ENCODE results near the gene GPR84. TPM values are rescaled to one million over a fixed set of nuclear protein-coding genes. Genes with fewer than 3 reads are reported as not detected.

The GPR84 gene
- total RNA-seq, 1 experiment from 2014 or later, result not detected

GRCh38 chr12:54394986-54395385, 30.7 kb upstream of the GPR84 start:
- H3K4me1 ChIP-seq (replicated peaks; ENCODE audit: insufficient read depth), result no peaks in the 10 kb centered on the region
- no peaks in the 10 kb centered on the region; the same call in 1 of the 2 replicates for H4K20me1 ChIP-seq (ENCODE audit: insufficient read depth)
- H3F3A ChIP-seq (ENCODE audit: insufficient read depth, low read depth), result peaks cover 6% of the 10 kb centered on the region
- intact Hi-C loops (cut with micrococcal nuclease; ENCODE audit: unreplicated experiment), result no loop called here
- no peak overlapping the region for H3K27ac ChIP-seq
- no peak overlapping the region for H3K4me2 ChIP-seq
- CTCF ChIA-PET, result interaction anchor here (0.5 kb wide), 1 partner anchor 175 kb away, joined by 9 read pairs; no protein-coding TSS in a partner anchor
- no peaks in the 10 kb centered on the region for H3K27me3 ChIP-seq (ENCODE audit: insufficient read depth, low read depth)
- H3K9me3 ChIP-seq (ENCODE audit: insufficient read depth, low read depth), result no peaks in the 10 kb centered on the region
- TF ChIP-seq CTCF (conservative IDR thresholded peaks at IDR 0.05) (no peak), EZH2 (IDR thresholded peaks at IDR 0.05; ENCODE audit: low read depth) (no peak)
- H2AFZ ChIP-seq, result no peak overlapping the region
- no peaks in the 10 kb centered on the region for H3K9me2 ChIP-seq (ENCODE audit: insufficient read depth)
- no peaks in the 10 kb centered on the region for H3K79me2 ChIP-seq (ENCODE audit: low read depth)
- POLR2A ChIA-PET (ENCODE audit: unreplicated experiment), result no interaction called here
- no TSS peak for BruUV-seq (replicated peaks)
- DNase-seq, result no peak
- no peak overlapping the region for H3K4me3 ChIP-seq
- H3K36me3 ChIP-seq (ENCODE audit: low read depth), result no peaks in the 10 kb centered on the region

- DNase-seq, result peak in 1 of 2 experiments; percentile 43
Measured at GRCh38 chr12:54394281-54394719, 30.0 kb upstream of the GPR84 start.

GRCh38 chr12:54393743-54394142, 29.5 kb upstream of the GPR84 start:
- no peak for DNase-seq
- H3K27me3 ChIP-seq (ENCODE audit: insufficient read depth, low read depth), result no peaks in the 10 kb centered on the region
- intact Hi-C loops (cut with micrococcal nuclease; ENCODE audit: unreplicated experiment), result no loop called here
- TF ChIP-seq EZH2 (IDR thresholded peaks at IDR 0.05; ENCODE audit: low read depth), result no peak
- TF ChIP-seq CTCF (conservative IDR thresholded peaks at IDR 0.05), result no peak
- H3K9me3 ChIP-seq (ENCODE audit: insufficient read depth, low read depth), result no peaks in the 10 kb centered on the region
- H3K4me2 ChIP-seq, result no peak overlapping the region
- H2AFZ ChIP-seq, result no peak overlapping the region
- H3F3A ChIP-seq (ENCODE audit: insufficient read depth, low read depth), result peaks cover 2% of the 10 kb centered on the region; the same call in 1 of the 2 replicates
- POLR2A ChIA-PET (ENCODE audit: unreplicated experiment), result no interaction called here
- no peaks in the 10 kb centered on the region; the same call in 1 of the 2 replicates for H4K20me1 ChIP-seq (ENCODE audit: insufficient read depth)
- no peaks in the 10 kb centered on the region for H3K79me2 ChIP-seq (ENCODE audit: low read depth)
- H3K36me3 ChIP-seq (ENCODE audit: low read depth), result no peaks in the 10 kb centered on the region
- H3K4me1 ChIP-seq (replicated peaks; ENCODE audit: insufficient read depth), result peaks cover 4% of the 10 kb centered on the region
- no peaks in the 10 kb centered on the region for H3K9me2 ChIP-seq (ENCODE audit: insufficient read depth)
- no peak overlapping the region for H3K27ac ChIP-seq
- CTCF ChIA-PET, result interaction anchor here (0.6 to 1.3 kb wide), 6 partner anchors 9 to 169 kb away, joined by 3 to 18 read pairs (median 4); partner anchors contain the start of gene ZNF385A
- H3K4me3 ChIP-seq, result no peak overlapping the region
- no TSS peak for BruUV-seq (replicated peaks)

More at GRCh38 chr12:54394281-54394719, 30.0 kb upstream of the GPR84 start:
- H3K4me3 ChIP-seq, result no peak overlapping the region
- no peaks in the 10 kb centered on the region for H3K36me3 ChIP-seq (ENCODE audit: low read depth)
- no peaks in the 10 kb centered on the region; the same call in 1 of the 2 replicates for H4K20me1 ChIP-seq (ENCODE audit: insufficient read depth)
- POLR2A ChIA-PET (ENCODE audit: unreplicated experiment), result no interaction called here
- TF ChIP-seq EZH2 (IDR thresholded peaks at IDR 0.05; ENCODE audit: low read depth) (no peak), CTCF (conservative IDR thresholded peaks at IDR 0.05) (peak; percentile 82)
- no peaks in the 10 kb centered on the region for H3K27me3 ChIP-seq (ENCODE audit: insufficient read depth, low read depth)
- H3K79me2 ChIP-seq (ENCODE audit: low read depth), result no peaks in the 10 kb centered on the region
- H3K4me2 ChIP-seq, result no peak overlapping the region
- no peaks in the 10 kb centered on the region for H3K4me1 ChIP-seq (replicated peaks; ENCODE audit: insufficient read depth)
- CTCF ChIA-PET, result interaction anchor here (0.6 to 1.3 kb wide), 5 partner anchors 15 to 169 kb away, joined by 3 to 18 read pairs (median 4); no protein-coding TSS in a partner anchor
- H2AFZ ChIP-seq, result no peak overlapping the region
- intact Hi-C loops (cut with micrococcal nuclease; ENCODE audit: unreplicated experiment), result no loop called here
- no peaks in the 10 kb centered on the region for H3K9me3 ChIP-seq (ENCODE audit: insufficient read depth, low read depth)
- no TSS peak for BruUV-seq (replicated peaks)
- H3K9me2 ChIP-seq (ENCODE audit: insufficient read depth), result no peaks in the 10 kb centered on the region
- no peaks in the 10 kb centered on the region; the same call in 1 of the 2 replicates for H3F3A ChIP-seq (ENCODE audit: insufficient read depth, low read depth)
- H3K27ac ChIP-seq, result no peak overlapping the region

All from PC-9 (cell line).